K562 (cell line): ENCODE measurements around the gene RASGRP4. TPM values are rescaled to one million over a fixed set of nuclear protein-coding genes. Genes with fewer than 3 reads are reported as not detected.

Experiments
- ATAC-seq: fragments of 200-7000 bp; cut with Tn5 transposase; 3 replicates; pipeline ENCODE4 v1.9.1; 2020; ENCODE audit warnings: moderate library complexity
- BruUV-seq: library from RNA; stranded (reverse); fragments of 400-500 nt; replicated peaks from 2 replicates; lab custom pipeline; 2021; lab: Mats Ljungman, UMichigan
- CTCF ChIA-PET: fragments of 300-600 bp; formaldehyde crosslinking; extraction: SDS; loops from one replicate; lab custom pipeline; 2021; ENCODE audit warnings: low intra/inter-chr PET ratio; lab: Yijun Ruan, JAX
- POLR2A ChIA-PET: fragments of 300-600, 350-650 bp; sonication (Branson Sonifier 250); formaldehyde crosslinking; extraction: SDS; loops from one replicate; lab custom pipeline; 2021; ENCODE audit warnings: antibody characterized with exemption, inconsistent platforms; lab: Yijun Ruan, JAX
- DNase-seq, 4 experiments: peaks; one replicate each; pipeline versions ENCODE4 v3.0.0 to v3.0.0-alpha.2; 2011 to 2018; ENCODE audit warnings: low spot score in 3 of 4, mixed read lengths in 3 of 4; ENCODE audit errors: extremely low read depth in 1 of 4
- FAIRE-seq: peaks from 2 replicates; lab custom pipeline; 2011; peaks lifted over from hg19 to GRCh38; lab: Jason Lieb, UNC
- H2AFZ ChIP-seq: 2 replicates; pipeline ENCODE4 v1.6.0; 2011; ENCODE audit warnings: low read depth, low read length, control low read depth, inconsistent platforms
- H3K27ac ChIP-seq: fragments of 200-600 bp; 3 replicates; pipeline ENCODE4 v1.8.0; 2011; ENCODE audit warnings: low read depth, mild to moderate bottlenecking, control low read depth, inconsistent platforms, low read length, moderate library complexity, mixed read lengths; ENCODE audit errors: extremely low read depth
- H3K27me3 ChIP-seq, 2 experiments: fragments of 300-600 bp in 1 of 2; 2 replicates in 1 of 2; 3 replicates in 1 of 2; pipeline versions ENCODE4 v1.6.0 to v1.8.0; 2011; ENCODE audit warnings: inconsistent platforms in 2 of 2, low read length in 2 of 2, mild to moderate bottlenecking in 1 of 2, mixed read lengths in 1 of 2, moderate library complexity in 1 of 2; ENCODE audit not compliant: control insufficient read depth in 2 of 2, insufficient read depth in 2 of 2
- H3K36me3 ChIP-seq: fragments of 300-600 bp; 3 replicates; pipeline ENCODE4 v1.8.0; 2011; ENCODE audit warnings: mild to moderate bottlenecking, low read length, inconsistent platforms; ENCODE audit not compliant: control insufficient read depth, insufficient read depth
- H3K4me1 ChIP-seq, 2 experiments: fragments of 200-600 bp in 1 of 2; replicated peaks in 1 of 2; 2 replicates in 1 of 2; 3 replicates in 1 of 2; pipeline versions ENCODE4 v1.5.1 to v1.8.0; 2011; ENCODE audit warnings: inconsistent platforms in 2 of 2, low read length in 2 of 2, mild to moderate bottlenecking in 1 of 2, mixed read lengths in 1 of 2, moderate library complexity in 1 of 2; ENCODE audit not compliant: control insufficient read depth in 2 of 2, insufficient read depth in 2 of 2
- H3K4me2 ChIP-seq: 2 replicates; pipeline ENCODE4 v1.6.1; 2011; ENCODE audit warnings: low read length, control low read depth, inconsistent platforms, mixed read lengths; ENCODE audit not compliant: insufficient read depth
- H3K4me3 ChIP-seq: fragments of 200-600 bp; sonication (generic), shearing (Covaris generic); 2 replicates; pipeline ENCODE4 v1.5.1; 2016; ENCODE audit warnings: control low read depth, inconsistent platforms
- H3K79me2 ChIP-seq: fragments of 200-600 bp; 3 replicates; pipeline ENCODE4 v1.8.0; 2011; ENCODE audit warnings: low read length, inconsistent platforms; ENCODE audit not compliant: control insufficient read depth, insufficient read depth
- H3K9ac ChIP-seq, 2 experiments: 2 replicates each; pipeline versions ENCODE4 v1.6.0 to v1.6.1; 2011; ENCODE audit warnings: low read depth in 2 of 2, low read length in 2 of 2, control low read depth in 1 of 2, inconsistent platforms in 1 of 2, mild to moderate bottlenecking in 1 of 2, mixed read lengths in 1 of 2; ENCODE audit not compliant: insufficient read depth in 1 of 2
- H3K9me1 ChIP-seq: one replicate; pipeline ENCODE4 v1.6.0; 2011; ENCODE audit warnings: inconsistent platforms, mild to moderate bottlenecking, low read length, moderate library complexity; ENCODE audit not compliant: control insufficient read depth, insufficient read depth
- H3K9me3 ChIP-seq: replicated peaks from 2 replicates; pipeline ENCODE4 v1.5.1; 2011; ENCODE audit warnings: low read depth, low read length, inconsistent platforms; ENCODE audit not compliant: control insufficient read depth, insufficient read depth
- H4K20me1 ChIP-seq: replicated peaks from 2 replicates; pipeline ENCODE4 v1.6.1; 2011; ENCODE audit warnings: low read length, inconsistent platforms, mixed read lengths; ENCODE audit not compliant: control insufficient read depth, insufficient read depth
- ATF7 ChIP-seq: fragments of 450-650 bp; IDR thresholded peaks from 2 replicates; pipeline ENCODE4 v1.7.1; 2014; ENCODE audit warnings: mild to moderate bottlenecking, moderate library complexity
- BACH1 ChIP-seq: fragments of 200-800 bp; sonication (Bioruptor generic); IDR thresholded peaks from 2 replicates; pipeline ENCODE4 v1.6.1; 2016; ENCODE audit warnings: missing genetic modification characterization, missing compliant biosample characterization
- CBFA2T2 ChIP-seq: fragments of 450-650 bp; conservative IDR thresholded peaks from 2 replicates; pipeline ENCODE4 v1.6.1; 2017; ENCODE audit warnings: mild to moderate bottlenecking
- HDAC3 ChIP-seq: fragments of 450-650 bp; IDR thresholded peaks from 2 replicates; pipeline ENCODE4 v1.6.1; 2018; ENCODE audit warnings: borderline replicate concordance, mild to moderate bottlenecking, moderate library complexity; ENCODE audit not compliant: partially characterized antibody
- LEF1 ChIP-seq: fragments of 450-650 bp; IDR thresholded peaks from 2 replicates; pipeline ENCODE4 v1.6.1; 2016; ENCODE audit warnings: mild to moderate bottlenecking
- NFE2 ChIP-seq: IDR thresholded peaks from 2 replicates; pipeline ENCODE4 v1.6.1; 2014; ENCODE audit warnings: antibody characterized with exemption, low read depth
- RBFOX2 ChIP-seq: fragments of 200-400 bp; formaldehyde crosslinking; IDR thresholded peaks from 2 replicates; pipeline ENCODE4 v1.6.1; 2017; ENCODE audit warnings: low read depth, mild to moderate bottlenecking, low read length, moderate library complexity
- SRSF3 ChIP-seq: fragments of 200-400 bp; formaldehyde crosslinking; IDR thresholded peaks from 2 replicates; pipeline ENCODE4 v1.6.1; 2016; ENCODE audit warnings: mild to moderate bottlenecking, low read length, moderate library complexity; ENCODE audit not compliant: insufficient read depth
- TCFL5 ChIP-seq: fragments of 250-450 bp; sonication (Bioruptor Pico); conservative IDR thresholded peaks from 2 replicates; pipeline ENCODE4 v1.6.1; 2021; ENCODE audit warnings: mild to moderate bottlenecking, moderate library complexity, matching md5 sums
- WHSC1 ChIP-seq: IDR thresholded peaks from one replicate; pipeline ENCODE4 v1.6.1; 2012; ENCODE audit warnings: low read length, control low read depth, inconsistent platforms
- ZFPM2 ChIP-seq: fragments of 250-450 bp; sonication (Bioruptor Pico); IDR thresholded peaks from 2 replicates; pipeline ENCODE4 v1.5.1; 2022; ENCODE audit warnings: mild to moderate bottlenecking
- ZKSCAN3 ChIP-seq: fragments of 250-450 bp; sonication (Bioruptor Pico); IDR thresholded peaks from 2 replicates; pipeline ENCODE4 v1.4.0; 2020
- ZNF140 ChIP-seq: fragments of 250-450 bp; sonication (Bioruptor Pico); IDR thresholded peaks from 2 replicates; pipeline ENCODE4 v1.8.0; 2021; ENCODE audit warnings: moderate library complexity, mild to moderate bottlenecking, inconsistent platforms
- ZNF217 ChIP-seq: sonication (generic); formaldehyde crosslinking; IDR thresholded peaks from 2 replicates; pipeline ENCODE4 v1.8.0; 2022; ENCODE audit warnings: mild to moderate bottlenecking, missing genetic modification reagents
- ZNF444 ChIP-seq: fragments of 250-450 bp; sonication (Bioruptor Pico); IDR thresholded peaks from 2 replicates; pipeline ENCODE4 v1.4.0; 2020; ENCODE audit warnings: mild to moderate bottlenecking, moderate library complexity
- ZNF75A ChIP-seq: fragments of 450-650 bp; formaldehyde crosslinking; IDR thresholded peaks from 2 replicates; pipeline ENCODE4 v1.4.0; 2020; ENCODE audit warnings: mild to moderate bottlenecking
- ZNF830 ChIP-seq: fragments of 250-450 bp; sonication (Bioruptor Pico); IDR thresholded peaks from 2 replicates; pipeline ENCODE4 v1.5.0; 2021; ENCODE audit warnings: mild to moderate bottlenecking
- WGBS: fragments of 100-300 bp; shearing (Covaris generic); methylation state at CpG from one replicate; pipeline ENCODE4 v1.1.6; 2016; ENCODE audit warnings: low coverage, mixed read lengths; ENCODE audit not compliant: insufficient coverage; ENCODE audit errors: missing lambda C conversion rate; 5-methylcytosine and 5-hydroxymethylcytosine counted together
- in situ Hi-C: fragments of 300-500 bp; cut with MboI; formaldehyde crosslinking; loops from 4 replicates; pipeline ENCODE4 v1.15.0; 2018; ENCODE audit warnings: inconsistent platforms, mixed read lengths
- intact Hi-C: fragments of 100-400 bp; cut with micrococcal nuclease; formaldehyde crosslinking; loops from 2 replicates; pipeline ENCODE4 v1.14.2; 2022
- polyA plus RNA-seq, 8 experiments: library from polyadenylated mRNA; depleted of rRNA in 4 of 8; stranded (reverse) in 5 of 8; unstranded in 3 of 8; fragments of >200 nt; fragmentation: Nextera tagmentation in 2 of 8; fragmentation: Illumina TruSeq in 1 of 8; extraction: Ambion mirVana in 2 of 8; extraction: Trizol in 1 of 8; gene quantifications; 2 replicates each; pipeline versions ENCODE4 v1.2.1 to v1.2.3, GENCODE V29; 2011 to 2014; ENCODE audit warnings: inconsistent platforms in 1 of 8, missing spikeins in 1 of 8
- total RNA-seq, 7 experiments: library from RNA; depleted of rRNA in 6 of 7; stranded (reverse); fragments of >200 nt in 6 of 7; fragmentation: Illumina TruSeq in 2 of 7; extraction: Trizol in 2 of 7; gene quantifications; 2 replicates each; pipeline versions ENCODE4 v1.2.1 to v1.2.3, GENCODE V29; 2011 to 2021; ENCODE audit warnings: low replicate concordance in 1 of 7
- TF ChIP-seq, protein P1 (sequence below), 2 experiments: fragments of 450-650 bp; conservative IDR thresholded peaks; 2 replicates each; pipeline ENCODE4 v1.6.1; 2017; ENCODE audit warnings: mild to moderate bottlenecking in 2 of 2, moderate library complexity in 2 of 2
- TF ChIP-seq, protein P2 (sequence below): fragments of 250-450 bp; sonication (Bioruptor Pico); IDR thresholded peaks from 2 replicates; pipeline ENCODE4 v1.5.0; 2020; ENCODE audit warnings: mild to moderate bottlenecking, borderline replicate concordance
- TF ChIP-seq, protein P3 (sequence below): fragments of 450-650 bp; IDR thresholded peaks from 2 replicates; pipeline ENCODE4 v1.6.1; 2016; ENCODE audit warnings: borderline replicate concordance

RASGRP4 gene
- total and polyA plus RNA-seq, 9 of the 15 experiments (the other 6 are each of a cell fraction or from before 2014, with no cell fraction given) = 0.39 to 4.6 (median 3.8) TPM

DNA sequence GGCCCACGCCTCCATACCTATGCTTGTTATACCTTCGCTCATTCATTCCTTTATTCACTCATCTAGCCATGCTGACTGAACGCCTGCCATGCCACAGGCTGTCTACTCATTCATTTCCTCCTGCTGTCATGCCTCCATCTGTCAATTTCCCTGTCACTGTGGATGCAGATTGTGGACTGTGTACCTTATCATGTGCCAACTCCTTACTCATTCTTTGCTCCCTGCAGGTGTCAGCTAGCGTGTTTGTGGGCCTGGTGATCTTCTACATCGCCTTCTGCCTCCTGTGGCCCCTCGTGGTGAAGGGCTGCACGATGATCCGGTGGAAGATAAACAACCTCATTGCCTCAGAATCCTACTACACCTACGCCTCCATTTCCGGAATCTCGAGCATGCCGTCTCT is 55.7 kb downstream of the RASGRP4 start:
- intact Hi-C loops = no loop called here
- no peak overlapping the region for H3K4me3 ChIP-seq
- peak in 2 of 4 experiments; percentile 37 to 59 for DNase-seq
- 26% methylated on average over 12 of the region's 12 CpGs for WGBS
- no peak for ATAC-seq
- H3K27ac ChIP-seq = no peak overlapping the region
- peak overlapping the region; percentile 38 for H3K4me2 ChIP-seq
- CTCF ChIA-PET = no interaction called here
- no TSS peak for BruUV-seq
- H3K9ac ChIP-seq = no peak overlapping the region
- H3K9me3 ChIP-seq = no peaks in the 10 kb centered on the region; the same call in 1 of the 2 replicates
- H3K27me3 ChIP-seq = no peaks in the 10 kb centered on the region
- peak overlapping the region; percentile 80 for H2AFZ ChIP-seq
- in situ Hi-C loops = no loop called here
- peak; percentile 32 for FAIRE-seq
- H3K9me1 ChIP-seq = no peaks in the 10 kb centered on the region
- no peaks in the 10 kb centered on the region for H3K36me3 ChIP-seq
- POLR2A ChIA-PET = interaction anchor here (0.6 kb wide), 1 partner anchor 39 kb away, joined by 3 read pairs; no protein-coding TSS in a partner anchor
- peaks cover 8% of the 10 kb centered on the region for H3K79me2 ChIP-seq
- 0 out of 2 replicates have a peak, but pooled peaks cover 2% of the 10 kb centered on the region for H4K20me1 ChIP-seq
- peaks cover 9 to 10% of the 10 kb centered on the region in 2 experiments; a peak in 4 of 5 replicates for H3K4me1 ChIP-seq
- TF ChIP-seq ATF7 = no peak
- TF ChIP-seq NFE2 = 0 out of 2 replicates have a peak, but pooled peaks have one; percentile 2
- no peak for TF ChIP-seq RBFOX2
- TF ChIP-seq SRSF3 = no peak
- no peak for TF ChIP-seq ZNF140
- TF ChIP-seq ZNF75A = no peak
- TF ChIP-seq, protein P1, sequence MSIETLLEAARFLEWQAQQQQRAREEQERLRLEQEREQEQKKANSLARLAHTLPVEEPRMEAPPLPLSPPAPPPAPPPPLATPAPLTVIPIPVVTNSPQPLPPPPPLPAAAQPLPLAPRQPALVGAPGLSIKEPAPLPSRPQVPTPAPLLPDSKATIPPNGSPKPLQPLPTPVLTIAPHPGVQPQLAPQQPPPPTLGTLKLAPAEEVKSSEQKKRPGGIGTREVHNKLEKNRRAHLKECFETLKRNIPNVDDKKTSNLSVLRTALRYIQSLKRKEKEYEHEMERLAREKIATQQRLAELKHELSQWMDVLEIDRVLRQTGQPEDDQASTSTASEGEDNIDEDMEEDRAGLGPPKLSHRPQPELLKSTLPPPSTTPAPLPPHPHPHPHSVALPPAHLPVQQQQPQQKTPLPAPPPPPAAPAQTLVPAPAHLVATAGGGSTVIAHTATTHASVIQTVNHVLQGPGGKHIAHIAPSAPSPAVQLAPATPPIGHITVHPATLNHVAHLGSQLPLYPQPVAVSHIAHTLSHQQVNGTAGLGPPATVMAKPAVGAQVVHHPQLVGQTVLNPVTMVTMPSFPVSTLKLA (conservative IDR thresholded peaks at IDR 0.05) = peak; percentile 60 to 77; a peak in 3 of 4 replicates
- no peak for TF ChIP-seq ZNF830 (CRISPR knock-in tag)
- TF ChIP-seq HDAC3 = no peak
- no peak for TF ChIP-seq ZKSCAN3 (CRISPR knock-in tag)
- TF ChIP-seq, protein P2, sequence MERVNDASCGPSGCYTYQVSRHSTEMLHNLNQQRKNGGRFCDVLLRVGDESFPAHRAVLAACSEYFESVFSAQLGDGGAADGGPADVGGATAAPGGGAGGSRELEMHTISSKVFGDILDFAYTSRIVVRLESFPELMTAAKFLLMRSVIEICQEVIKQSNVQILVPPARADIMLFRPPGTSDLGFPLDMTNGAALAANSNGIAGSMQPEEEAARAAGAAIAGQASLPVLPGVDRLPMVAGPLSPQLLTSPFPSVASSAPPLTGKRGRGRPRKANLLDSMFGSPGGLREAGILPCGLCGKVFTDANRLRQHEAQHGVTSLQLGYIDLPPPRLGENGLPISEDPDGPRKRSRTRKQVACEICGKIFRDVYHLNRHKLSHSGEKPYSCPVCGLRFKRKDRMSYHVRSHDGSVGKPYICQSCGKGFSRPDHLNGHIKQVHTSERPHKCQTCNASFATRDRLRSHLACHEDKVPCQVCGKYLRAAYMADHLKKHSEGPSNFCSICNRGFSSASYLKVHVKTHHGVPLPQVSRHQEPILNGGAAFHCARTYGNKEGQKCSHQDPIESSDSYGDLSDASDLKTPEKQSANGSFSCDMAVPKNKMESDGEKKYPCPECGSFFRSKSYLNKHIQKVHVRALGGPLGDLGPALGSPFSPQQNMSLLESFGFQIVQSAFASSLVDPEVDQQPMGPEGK (CRISPR knock-in tag) = no peak
- no peak for TF ChIP-seq TCFL5 (CRISPR knock-in tag)
- TF ChIP-seq BACH1 = no peak
- TF ChIP-seq CBFA2T2 = peak; percentile 90
- no peak for TF ChIP-seq WHSC1
- no peak for TF ChIP-seq ZNF217 (CRISPR knock-in tag)
- no peak for TF ChIP-seq ZNF444
- no peak for TF ChIP-seq LEF1
- TF ChIP-seq ZFPM2 (CRISPR knock-in tag) = no peak
- TF ChIP-seq, protein P3, sequence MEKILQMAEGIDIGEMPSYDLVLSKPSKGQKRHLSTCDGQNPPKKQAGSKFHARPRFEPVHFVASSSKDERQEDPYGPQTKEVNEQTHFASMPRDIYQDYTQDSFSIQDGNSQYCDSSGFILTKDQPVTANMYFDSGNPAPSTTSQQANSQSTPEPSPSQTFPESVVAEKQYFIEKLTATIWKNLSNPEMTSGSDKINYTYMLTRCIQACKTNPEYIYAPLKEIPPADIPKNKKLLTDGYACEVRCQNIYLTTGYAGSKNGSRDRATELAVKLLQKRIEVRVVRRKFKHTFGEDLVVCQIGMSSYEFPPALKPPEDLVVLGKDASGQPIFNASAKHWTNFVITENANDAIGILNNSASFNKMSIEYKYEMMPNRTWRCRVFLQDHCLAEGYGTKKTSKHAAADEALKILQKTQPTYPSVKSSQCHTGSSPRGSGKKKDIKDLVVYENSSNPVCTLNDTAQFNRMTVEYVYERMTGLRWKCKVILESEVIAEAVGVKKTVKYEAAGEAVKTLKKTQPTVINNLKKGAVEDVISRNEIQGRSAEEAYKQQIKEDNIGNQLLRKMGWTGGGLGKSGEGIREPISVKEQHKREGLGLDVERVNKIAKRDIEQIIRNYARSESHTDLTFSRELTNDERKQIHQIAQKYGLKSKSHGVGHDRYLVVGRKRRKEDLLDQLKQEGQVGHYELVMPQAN = peak; percentile 61; the same call in 1 of the 2 replicates
